C4-2B (cell line): ENCODE measurements around the gene ZNF211.

Experiments used
- ZFX ChIP-seq: fragments of 450-650 bp; IDR thresholded peaks from 2 replicates; pipeline ENCODE4 v1.6.1; 2017
- TF ChIP-seq, protein P1 (sequence below): fragments of 450-650 bp; conservative IDR thresholded peaks from 2 replicates; pipeline ENCODE4 v1.5.1; 2017; ENCODE audit warnings: mild to moderate bottlenecking

GRCh38 chr19:57583521-57584416, 49.2 kb upstream of the ZNF211 start, which contains the start of gene ZIK1:
- TF ChIP-seq, protein P1, sequence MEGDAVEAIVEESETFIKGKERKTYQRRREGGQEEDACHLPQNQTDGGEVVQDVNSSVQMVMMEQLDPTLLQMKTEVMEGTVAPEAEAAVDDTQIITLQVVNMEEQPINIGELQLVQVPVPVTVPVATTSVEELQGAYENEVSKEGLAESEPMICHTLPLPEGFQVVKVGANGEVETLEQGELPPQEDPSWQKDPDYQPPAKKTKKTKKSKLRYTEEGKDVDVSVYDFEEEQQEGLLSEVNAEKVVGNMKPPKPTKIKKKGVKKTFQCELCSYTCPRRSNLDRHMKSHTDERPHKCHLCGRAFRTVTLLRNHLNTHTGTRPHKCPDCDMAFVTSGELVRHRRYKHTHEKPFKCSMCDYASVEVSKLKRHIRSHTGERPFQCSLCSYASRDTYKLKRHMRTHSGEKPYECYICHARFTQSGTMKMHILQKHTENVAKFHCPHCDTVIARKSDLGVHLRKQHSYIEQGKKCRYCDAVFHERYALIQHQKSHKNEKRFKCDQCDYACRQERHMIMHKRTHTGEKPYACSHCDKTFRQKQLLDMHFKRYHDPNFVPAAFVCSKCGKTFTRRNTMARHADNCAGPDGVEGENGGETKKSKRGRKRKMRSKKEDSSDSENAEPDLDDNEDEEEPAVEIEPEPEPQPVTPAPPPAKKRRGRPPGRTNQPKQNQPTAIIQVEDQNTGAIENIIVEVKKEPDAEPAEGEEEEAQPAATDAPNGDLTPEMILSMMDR = no peak
- TF ChIP-seq ZFX = no peak
